ENCODE measurements around the gene HMMR. TPM values are rescaled to one million over a fixed set of nuclear protein-coding genes. Genes with fewer than 3 reads are reported as not detected.

HMMR gene
- total and polyA plus RNA-seq, 2 experiments from 2014 or later, result 77.9 to 163 TPM

DNA sequence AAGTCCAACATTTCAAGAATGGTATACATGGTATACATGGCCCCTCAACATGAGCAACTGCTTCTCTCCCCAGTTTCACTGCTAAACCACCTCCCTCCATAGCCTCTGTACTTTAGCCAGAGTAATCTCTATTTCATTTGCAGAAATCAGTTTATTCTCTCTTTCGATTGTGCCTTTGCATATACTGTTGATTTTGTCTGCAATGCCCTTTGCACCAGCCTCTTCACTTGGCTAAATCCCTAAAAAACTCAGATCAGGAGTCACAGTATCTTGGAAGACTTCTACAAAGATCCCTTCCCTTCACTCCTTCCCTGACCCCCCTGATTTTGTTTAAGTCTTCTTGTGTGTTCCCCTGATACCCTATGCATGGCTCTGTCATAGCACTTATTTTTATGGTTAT, 27.9 kb upstream of the HMMR start:
- Mint-ChIP-seq H3K4me3 (no peak overlapping the region), H3K27me3 (ENCODE audit: insufficient read depth, low read depth, poor library complexity) (peaks cover 2% of the 10 kb centered on the region), H3K36me3 (ENCODE audit: low read depth) (no peaks in the 10 kb centered on the region), H3K9me3 (no peaks in the 10 kb centered on the region; the same call in 2 of the 3 replicates), H3K4me1 (peaks cover 18% of the 10 kb centered on the region; the same call in 2 of the 3 replicates), H3K27ac (no peak overlapping the region; the same call in 1 of the 2 replicates)
- 0 out of 2 replicates have a peak, but pooled peaks cover 5% of the 10 kb centered on the region for H3F3A ChIP-seq (replicated peaks; ENCODE audit: low read depth)
- no peak overlapping the region for H2AFZ ChIP-seq
- H3K27ac ChIP-seq (ENCODE audit: low read depth), result no peak overlapping the region
- peaks cover 7% of the 10 kb centered on the region; the same call in 1 of the 2 replicates for H3K4me1 ChIP-seq (ENCODE audit: insufficient read depth)
- no peaks in the 10 kb centered on the region for H3K36me3 ChIP-seq (ENCODE audit: insufficient read depth)
- ATAC-seq (no peak), DNase-seq (ENCODE audit: low spot score) (no peak)
- TF ChIP-seq STAT1 (IDR thresholded peaks at IDR 0.05; ENCODE audit: unreplicated experiment) (no peak), ZNF114 (CRISPR knock-in tag; IDR thresholded peaks at IDR 0.05) (no peak), EZH2 (IDR thresholded peaks at IDR 0.05; ENCODE audit: low read depth, unreplicated experiment) (no peak), ZNF331 (CRISPR knock-in tag; IDR thresholded peaks at IDR 0.05; ENCODE audit: low read depth) (no peak), JUNB (IDR thresholded peaks at IDR 0.05; ENCODE audit: unreplicated experiment) (no peak), EZH2phosphoT487 (IDR thresholded peaks at IDR 0.05; ENCODE audit: unreplicated experiment) (no peak), NANOG (IDR thresholded peaks at IDR 0.05; ENCODE audit: borderline replicate concordance) (no peak), POLR2AphosphoS5 (IDR thresholded peaks at IDR 0.05; ENCODE audit: low read depth) (no peak), CREB1 (CRISPR knock-in tag; IDR thresholded peaks at IDR 0.05; ENCODE audit: low read depth) (no peak)
- TF ChIP-seq, protein P1, sequence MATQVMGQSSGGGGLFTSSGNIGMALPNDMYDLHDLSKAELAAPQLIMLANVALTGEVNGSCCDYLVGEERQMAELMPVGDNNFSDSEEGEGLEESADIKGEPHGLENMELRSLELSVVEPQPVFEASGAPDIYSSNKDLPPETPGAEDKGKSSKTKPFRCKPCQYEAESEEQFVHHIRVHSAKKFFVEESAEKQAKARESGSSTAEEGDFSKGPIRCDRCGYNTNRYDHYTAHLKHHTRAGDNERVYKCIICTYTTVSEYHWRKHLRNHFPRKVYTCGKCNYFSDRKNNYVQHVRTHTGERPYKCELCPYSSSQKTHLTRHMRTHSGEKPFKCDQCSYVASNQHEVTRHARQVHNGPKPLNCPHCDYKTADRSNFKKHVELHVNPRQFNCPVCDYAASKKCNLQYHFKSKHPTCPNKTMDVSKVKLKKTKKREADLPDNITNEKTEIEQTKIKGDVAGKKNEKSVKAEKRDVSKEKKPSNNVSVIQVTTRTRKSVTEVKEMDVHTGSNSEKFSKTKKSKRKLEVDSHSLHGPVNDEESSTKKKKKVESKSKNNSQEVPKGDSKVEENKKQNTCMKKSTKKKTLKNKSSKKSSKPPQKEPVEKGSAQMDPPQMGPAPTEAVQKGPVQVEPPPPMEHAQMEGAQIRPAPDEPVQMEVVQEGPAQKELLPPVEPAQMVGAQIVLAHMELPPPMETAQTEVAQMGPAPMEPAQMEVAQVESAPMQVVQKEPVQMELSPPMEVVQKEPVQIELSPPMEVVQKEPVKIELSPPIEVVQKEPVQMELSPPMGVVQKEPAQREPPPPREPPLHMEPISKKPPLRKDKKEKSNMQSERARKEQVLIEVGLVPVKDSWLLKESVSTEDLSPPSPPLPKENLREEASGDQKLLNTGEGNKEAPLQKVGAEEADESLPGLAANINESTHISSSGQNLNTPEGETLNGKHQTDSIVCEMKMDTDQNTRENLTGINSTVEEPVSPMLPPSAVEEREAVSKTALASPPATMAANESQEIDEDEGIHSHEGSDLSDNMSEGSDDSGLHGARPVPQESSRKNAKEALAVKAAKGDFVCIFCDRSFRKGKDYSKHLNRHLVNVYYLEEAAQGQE (IDR thresholded peaks at IDR 0.05; ENCODE audit: unreplicated experiment), result no peak
- TF ChIP-seq, protein P2, sequence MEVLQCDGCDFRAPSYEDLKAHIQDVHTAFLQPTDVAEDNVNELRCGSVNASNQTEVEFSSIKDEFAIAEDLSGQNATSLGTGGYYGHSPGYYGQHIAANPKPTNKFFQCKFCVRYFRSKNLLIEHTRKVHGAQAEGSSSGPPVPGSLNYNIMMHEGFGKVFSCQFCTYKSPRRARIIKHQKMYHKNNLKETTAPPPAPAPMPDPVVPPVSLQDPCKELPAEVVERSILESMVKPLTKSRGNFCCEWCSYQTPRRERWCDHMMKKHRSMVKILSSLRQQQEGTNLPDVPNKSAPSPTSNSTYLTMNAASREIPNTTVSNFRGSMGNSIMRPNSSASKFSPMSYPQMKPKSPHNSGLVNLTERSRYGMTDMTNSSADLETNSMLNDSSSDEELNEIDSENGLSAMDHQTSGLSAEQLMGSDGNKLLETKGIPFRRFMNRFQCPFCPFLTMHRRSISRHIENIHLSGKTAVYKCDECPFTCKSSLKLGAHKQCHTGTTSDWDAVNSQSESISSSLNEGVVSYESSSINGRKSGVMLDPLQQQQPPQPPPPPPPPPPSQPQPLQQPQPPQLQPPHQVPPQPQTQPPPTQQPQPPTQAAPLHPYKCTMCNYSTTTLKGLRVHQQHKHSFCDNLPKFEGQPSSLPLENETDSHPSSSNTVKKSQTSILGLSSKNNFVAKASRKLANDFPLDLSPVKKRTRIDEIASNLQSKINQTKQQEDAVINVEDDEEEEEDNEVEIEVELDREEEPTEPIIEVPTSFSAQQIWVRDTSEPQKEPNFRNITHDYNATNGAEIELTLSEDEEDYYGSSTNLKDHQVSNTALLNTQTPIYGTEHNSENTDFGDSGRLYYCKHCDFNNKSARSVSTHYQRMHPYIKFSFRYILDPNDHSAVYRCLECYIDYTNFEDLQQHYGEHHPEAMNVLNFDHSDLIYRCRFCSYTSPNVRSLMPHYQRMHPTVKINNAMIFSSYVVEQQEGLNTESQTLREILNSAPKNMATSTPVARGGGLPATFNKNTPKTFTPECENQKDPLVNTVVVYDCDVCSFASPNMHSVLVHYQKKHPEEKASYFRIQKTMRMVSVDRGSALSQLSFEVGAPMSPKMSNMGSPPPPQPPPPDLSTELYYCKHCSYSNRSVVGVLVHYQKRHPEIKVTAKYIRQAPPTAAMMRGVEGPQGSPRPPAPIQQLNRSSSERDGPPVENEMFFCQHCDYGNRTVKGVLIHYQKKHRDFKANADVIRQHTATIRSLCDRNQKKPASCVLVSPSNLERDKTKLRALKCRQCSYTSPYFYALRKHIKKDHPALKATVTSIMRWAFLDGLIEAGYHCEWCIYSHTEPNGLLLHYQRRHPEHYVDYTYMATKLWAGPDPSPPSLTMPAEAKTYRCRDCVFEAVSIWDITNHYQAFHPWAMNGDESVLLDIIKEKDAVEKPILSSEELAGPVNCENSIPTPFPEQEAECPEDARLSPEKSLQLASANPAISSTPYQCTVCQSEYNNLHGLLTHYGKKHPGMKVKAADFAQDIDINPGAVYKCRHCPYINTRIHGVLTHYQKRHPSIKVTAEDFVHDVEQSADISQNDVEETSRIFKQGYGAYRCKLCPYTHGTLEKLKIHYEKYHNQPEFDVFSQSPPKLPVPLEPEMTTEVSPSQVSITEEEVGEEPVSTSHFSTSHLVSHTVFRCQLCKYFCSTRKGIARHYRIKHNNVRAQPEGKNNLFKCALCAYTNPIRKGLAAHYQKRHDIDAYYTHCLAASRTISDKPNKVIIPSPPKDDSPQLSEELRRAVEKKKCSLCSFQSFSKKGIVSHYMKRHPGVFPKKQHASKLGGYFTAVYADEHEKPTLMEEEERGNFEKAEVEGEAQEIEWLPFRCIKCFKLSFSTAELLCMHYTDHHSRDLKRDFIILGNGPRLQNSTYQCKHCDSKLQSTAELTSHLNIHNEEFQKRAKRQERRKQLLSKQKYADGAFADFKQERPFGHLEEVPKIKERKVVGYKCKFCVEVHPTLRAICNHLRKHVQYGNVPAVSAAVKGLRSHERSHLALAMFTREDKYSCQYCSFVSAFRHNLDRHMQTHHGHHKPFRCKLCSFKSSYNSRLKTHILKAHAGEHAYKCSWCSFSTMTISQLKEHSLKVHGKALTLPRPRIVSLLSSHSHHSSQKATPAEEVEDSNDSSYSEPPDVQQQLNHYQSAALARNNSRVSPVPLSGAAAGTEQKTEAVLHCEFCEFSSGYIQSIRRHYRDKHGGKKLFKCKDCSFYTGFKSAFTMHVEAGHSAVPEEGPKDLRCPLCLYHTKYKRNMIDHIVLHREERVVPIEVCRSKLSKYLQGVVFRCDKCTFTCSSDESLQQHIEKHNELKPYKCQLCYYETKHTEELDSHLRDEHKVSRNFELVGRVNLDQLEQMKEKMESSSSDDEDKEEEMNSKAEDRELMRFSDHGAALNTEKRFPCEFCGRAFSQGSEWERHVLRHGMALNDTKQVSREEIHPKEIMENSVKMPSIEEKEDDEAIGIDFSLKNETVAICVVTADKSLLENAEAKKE (CRISPR knock-in tag; IDR thresholded peaks at IDR 0.05), result no peak
- TF ChIP-seq, protein P3, sequence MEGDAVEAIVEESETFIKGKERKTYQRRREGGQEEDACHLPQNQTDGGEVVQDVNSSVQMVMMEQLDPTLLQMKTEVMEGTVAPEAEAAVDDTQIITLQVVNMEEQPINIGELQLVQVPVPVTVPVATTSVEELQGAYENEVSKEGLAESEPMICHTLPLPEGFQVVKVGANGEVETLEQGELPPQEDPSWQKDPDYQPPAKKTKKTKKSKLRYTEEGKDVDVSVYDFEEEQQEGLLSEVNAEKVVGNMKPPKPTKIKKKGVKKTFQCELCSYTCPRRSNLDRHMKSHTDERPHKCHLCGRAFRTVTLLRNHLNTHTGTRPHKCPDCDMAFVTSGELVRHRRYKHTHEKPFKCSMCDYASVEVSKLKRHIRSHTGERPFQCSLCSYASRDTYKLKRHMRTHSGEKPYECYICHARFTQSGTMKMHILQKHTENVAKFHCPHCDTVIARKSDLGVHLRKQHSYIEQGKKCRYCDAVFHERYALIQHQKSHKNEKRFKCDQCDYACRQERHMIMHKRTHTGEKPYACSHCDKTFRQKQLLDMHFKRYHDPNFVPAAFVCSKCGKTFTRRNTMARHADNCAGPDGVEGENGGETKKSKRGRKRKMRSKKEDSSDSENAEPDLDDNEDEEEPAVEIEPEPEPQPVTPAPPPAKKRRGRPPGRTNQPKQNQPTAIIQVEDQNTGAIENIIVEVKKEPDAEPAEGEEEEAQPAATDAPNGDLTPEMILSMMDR (conservative IDR thresholded peaks at IDR 0.05; ENCODE audit: low read depth in 2 of 2), result no peak
- TF ChIP-seq, protein P4, sequence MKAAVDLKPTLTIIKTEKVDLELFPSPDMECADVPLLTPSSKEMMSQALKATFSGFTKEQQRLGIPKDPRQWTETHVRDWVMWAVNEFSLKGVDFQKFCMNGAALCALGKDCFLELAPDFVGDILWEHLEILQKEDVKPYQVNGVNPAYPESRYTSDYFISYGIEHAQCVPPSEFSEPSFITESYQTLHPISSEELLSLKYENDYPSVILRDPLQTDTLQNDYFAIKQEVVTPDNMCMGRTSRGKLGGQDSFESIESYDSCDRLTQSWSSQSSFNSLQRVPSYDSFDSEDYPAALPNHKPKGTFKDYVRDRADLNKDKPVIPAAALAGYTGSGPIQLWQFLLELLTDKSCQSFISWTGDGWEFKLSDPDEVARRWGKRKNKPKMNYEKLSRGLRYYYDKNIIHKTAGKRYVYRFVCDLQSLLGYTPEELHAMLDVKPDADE (IDR thresholded peaks at IDR 0.05), result no peak
- H4K20me1 ChIP-seq (replicated peaks; ENCODE audit: insufficient read depth), result no peaks in the 10 kb centered on the region; the same call in 1 of the 2 replicates
- H3K27me3 ChIP-seq (ENCODE audit: insufficient read depth), result no peaks in the 10 kb centered on the region
- H3K4me2 ChIP-seq, result no peak overlapping the region
- H3K79me2 ChIP-seq (replicated peaks; ENCODE audit: insufficient read depth), result no peaks in the 10 kb centered on the region
- H3K9me2 ChIP-seq (ENCODE audit: insufficient read depth), result peaks cover 6% of the 10 kb centered on the region; the same call in 1 of the 2 replicates
- no peak overlapping the region for H3K4me3 ChIP-seq

Measured in GM23338 (cell line).